ENCODE measurements around the gene CDK14.

CDK14 gene

GRCh38 chr7:90818341-90818740, 222.2 kb downstream of the CDK14 start:
- no peak for DNase-seq
- H3K4me1 Mint-ChIP-seq, result peaks cover 26 to 48% of the 10 kb centered on the region in 2 donors
- ATAC-seq (replicated peaks), result no peak
- H3K36me3 Mint-ChIP-seq, result peaks cover 38 to 55% of the 10 kb centered on the region in 2 donors
- no peaks in the 10 kb centered on the region for H3K27me3 Mint-ChIP-seq
- no peak overlapping the region for H3K27ac Mint-ChIP-seq
- H3K9me3 Mint-ChIP-seq, result peaks cover 11 to 12% of the 10 kb centered on the region in 2 donors
- no peak overlapping the region for H3K4me3 Mint-ChIP-seq

- H3K36me3 Mint-ChIP-seq, result peaks cover 24 to 40% of the 10 kb centered on the region in 2 donors
- no peak overlapping the region for H3K27ac Mint-ChIP-seq
- ATAC-seq (replicated peaks), result no peak
- H3K4me3 Mint-ChIP-seq, result no peak overlapping the region
- H3K9me3 Mint-ChIP-seq, result peaks cover 7 to 9% of the 10 kb centered on the region in 2 donors
- no peak for DNase-seq
- H3K27me3 Mint-ChIP-seq, result no peaks in the 10 kb centered on the region
- peaks cover 27 to 42% of the 10 kb centered on the region in 2 donors for H3K4me1 Mint-ChIP-seq
Measured at GRCh38 chr7:90821961-90822620, 226.0 kb downstream of the CDK14 start.

GRCh38 chr7:90824386-90825307, 228.5 kb downstream of the CDK14 start:
- peaks cover 38 to 49% of the 10 kb centered on the region in 2 donors for H3K36me3 Mint-ChIP-seq
- DNase-seq (no peak), ATAC-seq (replicated peaks) (no peak)
- H3K27ac Mint-ChIP-seq, result peak overlapping the region; percentile 5
- H3K9me3 Mint-ChIP-seq, result peaks cover 12 to 18% of the 10 kb centered on the region in 2 donors
- no peak overlapping the region for H3K4me3 Mint-ChIP-seq
- H3K27me3 Mint-ChIP-seq, result no peaks in the 10 kb centered on the region
- peaks cover 21 to 33% of the 10 kb centered on the region in 2 donors for H3K4me1 Mint-ChIP-seq

- H3K27me3 Mint-ChIP-seq, result no peaks in the 10 kb centered on the region
- H3K27ac Mint-ChIP-seq, result no peak overlapping the region
- H3K9me3 Mint-ChIP-seq, result peaks cover 10 to 13% of the 10 kb centered on the region in 2 donors
- ATAC-seq (replicated peaks) (no peak), DNase-seq (no peak)
- peaks cover 17 to 28% of the 10 kb centered on the region in 2 donors for H3K4me1 Mint-ChIP-seq
- H3K36me3 Mint-ChIP-seq, result peaks cover 41 to 52% of the 10 kb centered on the region in 2 donors
- H3K4me3 Mint-ChIP-seq, result no peak overlapping the region
Measured at GRCh38 chr7:90825779-90826178, 229.7 kb downstream of the CDK14 start.

- no peak overlapping the region for H3K27ac Mint-ChIP-seq
- H3K36me3 Mint-ChIP-seq, result peaks cover 37 to 46% of the 10 kb centered on the region in 2 donors
- DNase-seq (no peak), ATAC-seq (replicated peaks) (no peak)
- H3K4me1 Mint-ChIP-seq, result peaks cover 22 to 24% of the 10 kb centered on the region in 2 donors
- no peak overlapping the region for H3K4me3 Mint-ChIP-seq
- H3K27me3 Mint-ChIP-seq, result no peaks in the 10 kb centered on the region
- peaks cover 10 to 23% of the 10 kb centered on the region in 2 donors for H3K9me3 Mint-ChIP-seq
Measured at GRCh38 chr7:90828601-90829000, 232.5 kb downstream of the CDK14 start.

- H3K27ac Mint-ChIP-seq, result no peak overlapping the region
- ATAC-seq (replicated peaks), result no peak
- no peak for DNase-seq
- H3K27me3 Mint-ChIP-seq, result no peaks in the 10 kb centered on the region
- peaks cover 26 to 27% of the 10 kb centered on the region in 2 donors for H3K4me1 Mint-ChIP-seq
- H3K9me3 Mint-ChIP-seq, result peaks cover 15 to 29% of the 10 kb centered on the region in 2 donors
- no peak overlapping the region for H3K4me3 Mint-ChIP-seq
- H3K36me3 Mint-ChIP-seq, result peaks cover 45 to 54% of the 10 kb centered on the region in 2 donors
Measured at GRCh38 chr7:90830308-90830707, 234.2 kb downstream of the CDK14 start.

GRCh38 chr7:90832726-90833125, 236.6 kb downstream of the CDK14 start:
- Mint-ChIP-seq H3K27me3 (no peaks in the 10 kb centered on the region), H3K4me3 (no peak overlapping the region), H3K4me1 (peaks cover 29 to 30% of the 10 kb centered on the region in 2 donors), H3K27ac (no peak overlapping the region), H3K36me3 (peaks cover 51 to 58% of the 10 kb centered on the region in 2 donors), H3K9me3 (peaks cover 16 to 28% of the 10 kb centered on the region in 2 donors)
- ATAC-seq (replicated peaks) (peak; percentile 42), DNase-seq (no peak)

- DNase-seq (no peak), ATAC-seq (replicated peaks) (no peak)
- H3K9me3 Mint-ChIP-seq, result peaks cover 18 to 29% of the 10 kb centered on the region in 2 donors
- H3K27ac Mint-ChIP-seq, result no peak overlapping the region
- H3K36me3 Mint-ChIP-seq, result peaks cover 53 to 62% of the 10 kb centered on the region in 2 donors
- H3K4me3 Mint-ChIP-seq, result no peak overlapping the region
- H3K4me1 Mint-ChIP-seq, result peaks cover 30% of the 10 kb centered on the region in 2 donors
- no peaks in the 10 kb centered on the region for H3K27me3 Mint-ChIP-seq
Measured at GRCh38 chr7:90833443-90833842, 237.3 kb downstream of the CDK14 start.

- peaks cover 35 to 41% of the 10 kb centered on the region in 2 donors for H3K4me1 Mint-ChIP-seq
- no peak for ATAC-seq (replicated peaks)
- no peak for DNase-seq
- H3K27ac Mint-ChIP-seq, result no peak overlapping the region
- peaks cover 16 to 26% of the 10 kb centered on the region in 2 donors for H3K9me3 Mint-ChIP-seq
- no peak overlapping the region for H3K4me3 Mint-ChIP-seq
- H3K36me3 Mint-ChIP-seq, result peaks cover 47 to 58% of the 10 kb centered on the region in 2 donors
- H3K27me3 Mint-ChIP-seq, result no peaks in the 10 kb centered on the region
Measured at GRCh38 chr7:90834771-90835170, 238.7 kb downstream of the CDK14 start.

GRCh38 chr7:90835861-90836260, 239.7 kb downstream of the CDK14 start:
- peaks cover 36 to 50% of the 10 kb centered on the region in 2 donors for H3K36me3 Mint-ChIP-seq
- no peaks in the 10 kb centered on the region for H3K27me3 Mint-ChIP-seq
- no peak for ATAC-seq (replicated peaks)
- no peak overlapping the region for H3K4me3 Mint-ChIP-seq
- DNase-seq, result no peak
- peaks cover 11 to 24% of the 10 kb centered on the region in 2 donors for H3K9me3 Mint-ChIP-seq
- H3K27ac Mint-ChIP-seq, result no peak overlapping the region
- H3K4me1 Mint-ChIP-seq, result peaks cover 37 to 47% of the 10 kb centered on the region in 2 donors

- H3K27ac Mint-ChIP-seq, result no peak overlapping the region
- peaks cover 11 to 15% of the 10 kb centered on the region in 2 donors for H3K9me3 Mint-ChIP-seq
- no peak for DNase-seq
- no peaks in the 10 kb centered on the region for H3K27me3 Mint-ChIP-seq
- H3K36me3 Mint-ChIP-seq, result peaks cover 27 to 39% of the 10 kb centered on the region in 2 donors
- H3K4me1 Mint-ChIP-seq, result peaks cover 30 to 38% of the 10 kb centered on the region in 2 donors
- no peak overlapping the region for H3K4me3 Mint-ChIP-seq
- ATAC-seq (replicated peaks), result no peak
Measured at GRCh38 chr7:90836937-90837336, 240.8 kb downstream of the CDK14 start.

- DNase-seq (no peak), ATAC-seq (replicated peaks) (no peak)
- Mint-ChIP-seq H3K27ac (peak overlapping the region; percentile 21), H3K4me3 (no peak overlapping the region), H3K4me1 (peaks cover 33 to 47% of the 10 kb centered on the region in 2 donors), H3K9me3 (peaks cover 11 to 15% of the 10 kb centered on the region in 2 donors), H3K36me3 (peaks cover 27 to 38% of the 10 kb centered on the region in 2 donors), H3K27me3 (no peaks in the 10 kb centered on the region)
Measured at GRCh38 chr7:90838799-90839198, 242.7 kb downstream of the CDK14 start.

GRCh38 chr7:90839316-90839715, 243.2 kb downstream of the CDK14 start:
- Mint-ChIP-seq H3K9me3 (peaks cover 11 to 15% of the 10 kb centered on the region in 2 donors), H3K27me3 (no peaks in the 10 kb centered on the region), H3K4me3 (no peak overlapping the region), H3K4me1 (peaks cover 31 to 53% of the 10 kb centered on the region in 2 donors), H3K36me3 (peaks cover 25 to 36% of the 10 kb centered on the region in 2 donors), H3K27ac (peak overlapping the region; percentile 21)
- ATAC-seq (replicated peaks) (no peak), DNase-seq (no peak)

GRCh38 chr7:90839727-90840291, 243.7 kb downstream of the CDK14 start:
- H3K4me1 Mint-ChIP-seq, result peaks cover 29 to 50% of the 10 kb centered on the region in 2 donors
- peaks cover 10 to 14% of the 10 kb centered on the region in 2 donors for H3K9me3 Mint-ChIP-seq
- DNase-seq (no peak), ATAC-seq (replicated peaks) (no peak)
- H3K36me3 Mint-ChIP-seq, result peaks cover 20 to 31% of the 10 kb centered on the region in 2 donors
- no peak overlapping the region for H3K4me3 Mint-ChIP-seq
- H3K27ac Mint-ChIP-seq, result no peak overlapping the region
- no peaks in the 10 kb centered on the region for H3K27me3 Mint-ChIP-seq

All from stimulated activated naive B cell treated with anti-CD40 and anti-IgM and Interleukin-4, amounts not matched to agents 10 μg/mL and 1 μg/mL and 100 μg/mL, for 72 hours (primary cell).